Epithelial cell of proximal tubule (primary cell): Measurements from ENCODE around the gene PPP1R14B. TPM values are rescaled to one million over a fixed set of nuclear protein-coding genes. Genes with fewer than 3 reads are reported as not detected.
A peak's percentile ranks its signal among the peaks of the same experiment; 100 is the strongest.
"Not testable (repeated sequence)": the region's sequence is repeated elsewhere in the genome, so short reads cannot be mapped to it uniquely, and the experiment has no call there.

Source experiments
- DNase-seq: peaks from one replicate; pipeline ENCODE4 v3.0.0-alpha.2; 2011; ENCODE audit warnings: low read depth
- H3K4me3 ChIP-seq: 2 replicates; pipeline ENCODE4 v1.5.1; 2011; ENCODE audit warnings: low read depth, mild to moderate bottlenecking, low read length
- CTCF ChIP-seq: conservative IDR thresholded peaks from 2 replicates; pipeline ENCODE4 v1.5.1; 2012; ENCODE audit warnings: low read depth, mild to moderate bottlenecking, low read length
- total RNA-seq: library from RNA; depleted of rRNA; stranded (reverse); fragments of >200 nt; gene quantifications from 2 replicates; pipeline ENCODE4 v1.2.3, GENCODE V29; 2015

The PPP1R14B gene
- total RNA-seq, 1 donor from 2014 or later, result 674 TPM

- no peak for TF ChIP-seq CTCF
- DNase-seq, result no peak
- no peak overlapping the region for H3K4me3 ChIP-seq
Measured at GRCh38 chr11:64248578-64248977, 1.8 kb upstream of the PPP1R14B start.

GRCh38 chr11:64247729-64248531, 1.2 kb upstream of the PPP1R14B start:
- H3K4me3 ChIP-seq, result peak overlapping the region; percentile 90
- TF ChIP-seq CTCF, result no peak
- DNase-seq, result no peak

- DNase-seq, result not testable (repeated sequence)
- peak overlapping the region; percentile 95 for H3K4me3 ChIP-seq
Measured at GRCh38 chr11:64246621-64246870, 197 bp downstream of the PPP1R14B start.

GRCh38 chr11:64245797-64246620, 734 bp downstream of the PPP1R14B start:
- TF ChIP-seq CTCF, result no peak
- no peak for DNase-seq
- H3K4me3 ChIP-seq, result peak overlapping the region; percentile 95

GRCh38 chr11:64245401-64245796, 1.3 kb downstream of the PPP1R14B start:
- DNase-seq, result no peak
- TF ChIP-seq CTCF, result no peak
- H3K4me3 ChIP-seq, result peak overlapping the region; percentile 95

GRCh38 chr11:64244966-64245365, 1.8 kb downstream of the PPP1R14B start:
- no peak for DNase-seq
- H3K4me3 ChIP-seq, result peak overlapping the region; percentile 95
- TF ChIP-seq CTCF, result no peak

- peak overlapping the region; percentile 3 for H3K4me3 ChIP-seq
- TF ChIP-seq CTCF, result no peak
- no peak for DNase-seq
Measured at GRCh38 chr11:64244107-64244506, 2.6 kb downstream of the PPP1R14B start.
